DOHH2 (cell line): ENCODE data around the gene SEC22C.

ENCODE experiments used
- EZH2phosphoT487 ChIP-seq: fragments of 200-600 bp; sonication (generic); IDR thresholded peaks from 2 replicates; pipeline ENCODE4 v1.6.1; 2017; ENCODE audit warnings: borderline replicate concordance, mild to moderate bottlenecking, antibody characterized with exemption, low read length, moderate library complexity, mixed read lengths
- TF ChIP-seq, protein P1 (sequence below): fragments of 200-600 bp; sonication (generic); IDR thresholded peaks from one replicate; pipeline ENCODE4 v1.5.1; 2014; ENCODE audit warnings: antibody characterized with exemption, mild to moderate bottlenecking, low read depth, low read length; ENCODE audit not compliant: poor library complexity, severe bottlenecking

DNA sequence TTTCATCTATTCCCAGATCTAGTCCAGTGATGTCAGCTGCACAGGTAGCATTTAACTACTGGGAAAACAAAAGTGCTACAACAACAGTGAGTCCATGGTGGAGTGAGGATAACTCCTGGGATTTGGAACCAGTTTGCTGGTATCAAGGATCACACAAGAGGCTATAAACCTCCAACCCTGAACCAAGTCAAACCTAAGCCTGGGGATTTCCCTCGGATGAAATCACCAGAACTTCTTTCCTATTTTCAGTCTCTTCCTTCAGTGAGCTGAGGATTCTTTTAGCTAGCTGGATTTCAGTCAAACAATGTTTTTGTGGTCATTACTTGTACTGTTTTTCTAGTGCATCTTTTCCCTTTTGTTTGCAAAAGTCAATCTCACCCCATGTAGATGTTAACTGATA is 31.5 kb downstream of the SEC22C start:
- TF ChIP-seq, protein P1, sequence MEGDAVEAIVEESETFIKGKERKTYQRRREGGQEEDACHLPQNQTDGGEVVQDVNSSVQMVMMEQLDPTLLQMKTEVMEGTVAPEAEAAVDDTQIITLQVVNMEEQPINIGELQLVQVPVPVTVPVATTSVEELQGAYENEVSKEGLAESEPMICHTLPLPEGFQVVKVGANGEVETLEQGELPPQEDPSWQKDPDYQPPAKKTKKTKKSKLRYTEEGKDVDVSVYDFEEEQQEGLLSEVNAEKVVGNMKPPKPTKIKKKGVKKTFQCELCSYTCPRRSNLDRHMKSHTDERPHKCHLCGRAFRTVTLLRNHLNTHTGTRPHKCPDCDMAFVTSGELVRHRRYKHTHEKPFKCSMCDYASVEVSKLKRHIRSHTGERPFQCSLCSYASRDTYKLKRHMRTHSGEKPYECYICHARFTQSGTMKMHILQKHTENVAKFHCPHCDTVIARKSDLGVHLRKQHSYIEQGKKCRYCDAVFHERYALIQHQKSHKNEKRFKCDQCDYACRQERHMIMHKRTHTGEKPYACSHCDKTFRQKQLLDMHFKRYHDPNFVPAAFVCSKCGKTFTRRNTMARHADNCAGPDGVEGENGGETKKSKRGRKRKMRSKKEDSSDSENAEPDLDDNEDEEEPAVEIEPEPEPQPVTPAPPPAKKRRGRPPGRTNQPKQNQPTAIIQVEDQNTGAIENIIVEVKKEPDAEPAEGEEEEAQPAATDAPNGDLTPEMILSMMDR, result no peak
- no peak for TF ChIP-seq EZH2phosphoT487
